Stimulated activated naive CD8-positive, alpha-beta T cell treated with anti-CD3 and anti-CD28 coated beads, Interleukin-15, Interleukin-2, amounts not matched to agents 100 U/mL and 50 U/mL, for 24 hours (primary cell): Measurements from ENCODE around the gene MMP20.

ENCODE experiments used
- ATAC-seq: fragments of 150-1000 bp; cut with Tn5 transposase; one replicate; pipeline ENCODE4 v1.10.0; 2021
- DNase-seq: peaks from one replicate; pipeline ENCODE4 v3.0.0; 2021

Gene MMP20

GRCh38 chr11:102592634-102593581 lies 32.2 kb downstream of the MMP20 start:
- no peak for DNase-seq
- no peak for ATAC-seq

GRCh38 chr11:102592131-102592530 lies 33.0 kb downstream of the MMP20 start:
- no peak for DNase-seq
- no peak for ATAC-seq

- ATAC-seq (no peak), DNase-seq (no peak)
Measured at GRCh38 chr11:102591160-102591718, 33.9 kb downstream of the MMP20 start.

GRCh38 chr11:102590276-102591049 lies 34.7 kb downstream of the MMP20 start:
- DNase-seq = no peak
- no peak for ATAC-seq

GRCh38 chr11:102589047-102589459 lies 36.1 kb downstream of the MMP20 start:
- ATAC-seq = peak; percentile 65
- DNase-seq = peak; percentile 22

DNA sequence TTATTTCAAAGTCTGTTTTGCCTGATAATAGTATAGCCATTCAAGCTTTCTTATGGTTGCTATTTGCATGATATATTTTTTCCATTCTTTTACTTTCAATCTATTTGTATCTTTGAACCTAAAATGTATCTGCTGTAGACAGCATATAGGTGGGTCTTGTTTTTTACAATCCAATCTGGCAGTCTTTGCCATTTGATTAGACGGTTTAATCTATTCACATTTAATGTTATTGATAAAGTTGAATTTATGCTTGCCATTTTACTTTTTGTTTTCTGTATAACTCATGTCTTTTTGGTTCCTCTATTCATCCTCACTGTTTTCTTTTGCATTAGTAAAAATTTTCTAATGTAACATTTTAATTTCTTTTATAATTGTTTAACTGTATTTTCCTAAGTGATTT lies 37.4 kb downstream of the MMP20 start:
- no peak for DNase-seq

GRCh38 chr11:102583141-102583873 lies 41.8 kb downstream of the MMP20 start:
- ATAC-seq (no peak), DNase-seq (no peak)

More for the DNA sequence above, 37.4 kb downstream of the MMP20 start:
- ATAC-seq = no peak

DNA sequence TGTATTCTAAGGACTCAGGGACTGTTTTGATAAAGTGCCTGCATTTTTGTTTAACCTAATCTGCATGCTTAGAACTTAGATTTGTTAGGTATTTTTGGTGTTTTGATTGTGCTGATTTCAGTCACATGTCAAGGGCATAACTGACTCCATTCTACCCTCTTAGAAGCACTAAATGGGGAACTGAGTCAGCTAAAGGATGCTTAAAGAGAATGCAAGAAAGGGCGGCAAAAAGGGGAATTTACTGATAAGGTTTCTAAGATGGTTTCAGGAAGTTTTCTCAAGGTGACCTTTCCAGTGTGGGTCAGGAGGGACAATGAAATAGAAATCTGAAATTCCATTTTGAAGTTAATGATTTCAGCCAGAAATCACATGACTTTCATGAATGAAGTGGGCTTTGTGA lies 43.0 kb downstream of the MMP20 start:
- ATAC-seq (no peak), DNase-seq (no peak)

DNA sequence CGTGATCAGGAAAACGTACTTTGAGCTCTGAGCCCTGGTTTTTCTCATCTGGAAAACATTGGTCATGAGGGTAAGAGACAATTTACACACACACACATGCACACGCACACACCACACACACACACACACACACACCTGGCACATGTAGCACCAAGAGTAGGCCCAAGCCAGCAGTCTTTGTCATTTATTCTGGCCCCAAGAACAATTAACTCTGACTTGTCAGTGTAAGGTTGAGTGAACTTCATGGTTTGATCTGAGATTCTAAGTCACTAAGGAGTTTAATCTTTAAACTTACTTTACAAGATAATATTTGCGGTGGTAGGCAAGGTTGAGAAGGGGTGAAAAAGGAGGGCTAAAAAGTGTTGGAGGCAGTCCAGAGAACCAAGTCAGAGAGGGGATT lies 44.1 kb downstream of the MMP20 start:
- ATAC-seq (no peak), DNase-seq (no peak)

DNA sequence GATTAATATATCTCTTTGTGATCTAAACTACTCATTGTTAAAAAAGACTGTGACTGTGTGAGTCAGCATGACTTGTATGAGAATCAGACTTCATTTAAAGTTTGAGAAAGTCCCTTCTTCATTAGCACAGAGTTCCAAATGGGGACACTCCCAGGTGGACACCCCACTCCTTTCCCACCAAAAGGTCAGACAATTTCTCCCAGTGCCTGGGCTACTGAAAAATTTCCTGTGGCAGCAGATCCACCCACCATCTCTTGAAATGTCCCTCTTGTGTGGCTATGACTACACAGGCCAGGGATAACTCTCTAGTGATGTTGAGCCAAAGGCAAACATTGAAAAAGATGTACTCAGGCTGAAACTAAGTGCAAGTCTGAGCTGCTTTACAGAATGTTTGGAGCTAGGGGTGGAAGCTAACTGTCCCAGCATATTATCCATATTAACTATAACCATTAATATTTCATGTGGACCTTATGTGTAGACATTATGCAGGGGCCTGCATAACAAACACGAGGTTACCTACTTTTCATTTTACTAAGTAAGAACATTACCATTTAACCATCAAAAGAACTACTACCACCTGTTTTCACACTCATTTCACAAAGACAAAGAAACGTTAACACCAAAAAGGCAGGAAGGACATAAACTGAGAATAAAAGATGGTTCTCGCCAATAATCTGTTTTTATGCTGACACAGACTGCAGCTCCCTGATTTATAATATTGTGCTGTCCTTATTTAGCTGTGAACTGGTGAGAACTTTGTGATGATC lies 44.8 kb downstream of the MMP20 start:
- ATAC-seq (peak; percentile 68), DNase-seq (no peak)

DNA sequence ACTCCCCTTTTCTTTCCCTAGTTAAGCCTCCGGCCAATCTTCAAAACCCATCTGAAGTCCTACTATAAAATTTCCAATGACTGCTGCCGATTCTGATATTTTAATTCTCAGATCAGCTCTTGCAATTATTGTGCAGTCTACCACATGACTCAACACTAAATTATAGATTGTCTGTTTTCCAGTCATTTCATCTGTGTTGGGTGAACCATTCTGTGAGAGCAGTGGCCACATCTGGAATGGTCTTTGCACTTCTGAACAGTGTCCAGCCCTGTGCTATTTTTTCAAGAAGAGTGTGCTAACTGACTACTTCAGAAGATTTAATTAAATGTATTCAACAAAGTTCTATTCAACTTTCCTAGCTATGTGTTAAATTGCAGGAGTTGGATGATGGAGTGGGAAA lies 47.4 kb downstream of the MMP20 start:
- ATAC-seq = no peak

GRCh38 chr11:102577182-102577581 lies 48.0 kb downstream of the MMP20 start:
- no peak for ATAC-seq
- no peak for DNase-seq

More for the DNA sequence above, 47.4 kb downstream of the MMP20 start:
- DNase-seq = no peak

- DNase-seq = no peak
- ATAC-seq = no peak
Measured at GRCh38 chr11:102576350-102576749, 48.8 kb downstream of the MMP20 start.

DNA sequence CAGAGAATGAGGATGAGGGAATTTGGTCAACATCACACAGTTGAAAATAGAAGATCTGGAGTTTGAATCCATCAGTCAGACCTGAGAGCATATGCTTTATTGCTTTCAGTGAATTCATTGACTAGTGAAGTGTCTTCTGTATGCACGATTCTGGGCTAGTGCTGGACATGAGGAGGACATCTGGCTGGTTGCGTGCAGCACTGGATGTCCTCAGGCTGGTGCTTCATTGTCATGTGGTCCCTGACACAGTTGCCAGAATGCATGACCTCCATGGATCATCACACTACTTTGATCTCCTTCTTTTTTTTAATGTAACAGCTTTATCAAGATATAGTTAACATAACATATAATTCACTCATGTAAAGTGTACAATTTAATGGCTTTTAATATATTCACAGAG lies 50.1 kb downstream of the MMP20 start:
- ATAC-seq (no peak), DNase-seq (no peak)

DNA sequence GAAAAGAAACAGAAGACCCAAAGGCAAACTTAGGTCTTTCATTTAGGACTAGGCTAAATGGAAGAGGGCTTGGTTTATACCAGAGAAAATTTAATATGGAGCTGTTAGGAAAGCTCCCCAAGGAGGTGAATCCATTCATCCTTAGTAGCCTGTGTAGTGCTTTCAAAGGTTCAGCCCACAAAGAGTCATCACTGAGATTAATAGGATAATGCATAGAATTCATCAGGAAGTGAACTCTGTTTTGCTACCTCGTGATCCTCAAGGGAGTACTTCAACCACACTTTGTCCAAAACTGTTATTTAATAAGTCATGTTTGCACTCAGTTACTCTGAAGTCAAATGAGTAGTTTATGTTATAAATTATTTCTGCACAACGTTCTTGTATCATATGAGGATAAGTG lies 51.3 kb downstream of the MMP20 start:
- DNase-seq (no peak), ATAC-seq (no peak)

DNA sequence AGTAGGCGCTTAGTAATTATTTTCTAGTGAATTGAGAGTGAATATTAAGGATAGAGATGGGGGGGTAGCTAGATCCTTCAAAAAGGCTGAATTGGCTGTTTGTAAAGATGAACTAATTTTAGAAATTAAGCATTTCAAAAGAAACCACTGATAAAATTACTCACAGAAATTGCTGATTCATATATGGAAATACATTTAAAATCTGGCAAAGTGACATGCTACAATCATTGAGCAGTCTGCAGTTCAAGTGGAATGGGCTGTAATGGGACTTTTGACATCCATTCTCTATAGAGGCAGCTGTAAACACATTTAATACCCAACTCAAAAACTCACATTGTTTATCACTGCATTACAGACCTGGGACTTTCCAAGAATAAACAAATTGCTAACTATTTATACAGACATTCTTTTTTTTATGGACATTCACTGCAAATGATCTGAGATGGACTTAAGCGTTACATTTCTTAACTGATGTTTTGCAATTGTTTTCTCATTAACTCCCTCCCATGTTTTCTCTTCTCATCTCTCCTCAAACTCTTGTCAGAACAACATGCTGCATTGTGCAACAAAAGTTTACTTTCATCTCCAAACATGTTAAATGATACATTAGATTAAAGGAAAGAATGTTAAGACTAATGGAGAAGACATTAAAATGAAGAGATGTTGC lies 52.4 kb downstream of the MMP20 start:
- ATAC-seq (no peak), DNase-seq (no peak)

- DNase-seq (no peak), ATAC-seq (no peak)
Measured at GRCh38 chr11:102568851-102569250, 56.3 kb downstream of the MMP20 start.

- ATAC-seq (no peak), DNase-seq (no peak)
Measured at GRCh38 chr11:102566112-102566511, 59.0 kb downstream of the MMP20 start.

DNA sequence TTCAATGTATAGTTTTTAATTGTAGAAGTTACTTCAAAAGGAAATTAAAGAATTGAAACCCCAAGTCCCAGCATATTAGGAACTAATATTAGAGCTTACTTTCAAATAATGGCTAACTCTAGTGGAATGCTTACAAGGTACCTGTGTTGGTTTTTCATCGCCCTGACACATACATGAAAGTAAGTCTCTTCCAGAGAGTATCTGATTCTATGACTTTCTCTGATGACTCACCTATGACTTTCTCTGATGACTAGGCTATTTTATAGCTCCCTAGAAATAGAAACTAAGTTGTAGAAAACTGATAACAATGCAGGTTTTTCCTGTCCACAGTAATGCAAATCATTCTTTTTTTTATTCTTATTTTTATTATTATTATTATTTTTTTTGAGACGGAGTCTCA lies 61.0 kb downstream of the MMP20 start:
- ATAC-seq = peak; percentile 91
- DNase-seq = no peak

GRCh38 chr11:102561636-102562035 lies 63.5 kb downstream of the MMP20 start:
- no peak for ATAC-seq
- DNase-seq = no peak

- ATAC-seq (peak; percentile 51), DNase-seq (no peak)
Measured at GRCh38 chr11:102560555-102561011, 64.5 kb downstream of the MMP20 start.
